H9 (cell line): ENCODE results near the gene ASH1L. TPM values are rescaled to one million over a fixed set of nuclear protein-coding genes. Genes with fewer than 3 reads are reported as not detected.

ENCODE experiments used
- DNase-seq: peaks from one replicate; pipeline ENCODE4 v3.0.0-alpha.2; 2017
- H2AFZ ChIP-seq: one replicate; pipeline ENCODE4 v1.6.1; 2013; ENCODE audit warnings: mild to moderate bottlenecking, low read length, control low read depth, moderate library complexity
- H2AK5ac ChIP-seq: 2 replicates; pipeline ENCODE4 v1.6.1; 2013; ENCODE audit warnings: low read length, control low read depth, mixed read lengths; ENCODE audit not compliant: insufficient read length
- H2BK120ac ChIP-seq: one replicate; pipeline ENCODE4 v1.6.1; 2013; ENCODE audit warnings: low read depth, mild to moderate bottlenecking, low read length, control low read depth, inconsistent platforms; ENCODE audit not compliant: poor library complexity, severe bottlenecking
- H2BK12ac ChIP-seq: 2 replicates; pipeline ENCODE4 v1.6.1; 2013; ENCODE audit warnings: low read length, control low read depth, mixed read lengths, low read depth; ENCODE audit not compliant: insufficient read length
- H2BK15ac ChIP-seq: 2 replicates; pipeline ENCODE4 v1.6.1; 2013; ENCODE audit warnings: low read depth, low read length, control low read depth
- H2BK20ac ChIP-seq: one replicate; pipeline ENCODE4 v1.6.1; 2013; ENCODE audit warnings: low read depth, mild to moderate bottlenecking, low read length, control low read depth, inconsistent platforms; ENCODE audit not compliant: poor library complexity, severe bottlenecking
- H2BK5ac ChIP-seq: 2 replicates; pipeline ENCODE4 v1.6.1; 2013; ENCODE audit warnings: low read length, control low read depth, mixed read lengths; ENCODE audit not compliant: insufficient read length
- H3K14ac ChIP-seq: 2 replicates; pipeline ENCODE4 v1.6.1; 2013; ENCODE audit warnings: low read length, control low read depth; ENCODE audit not compliant: insufficient read depth
- H3K18ac ChIP-seq: 2 replicates; pipeline ENCODE4 v1.6.1; 2013; ENCODE audit warnings: low read depth, mild to moderate bottlenecking, mixed read lengths, low read length, control low read depth; ENCODE audit not compliant: insufficient read length
- H3K23ac ChIP-seq: 2 replicates; pipeline ENCODE4 v1.6.1; 2013; ENCODE audit warnings: low read length, control low read depth, mixed read lengths, low read depth; ENCODE audit not compliant: insufficient read length
- H3K23me2 ChIP-seq: 2 replicates; pipeline ENCODE4 v1.6.1; 2013; ENCODE audit warnings: low read depth, mild to moderate bottlenecking, mixed read lengths, low read length, control low read depth; ENCODE audit not compliant: insufficient read length, poor library complexity, severe bottlenecking
- H3K27ac ChIP-seq: 2 replicates; pipeline ENCODE4 v1.5.1; 2013; ENCODE audit warnings: low read length, control low read depth, mixed read lengths, low read depth; ENCODE audit not compliant: insufficient read length
- H3K27me3 ChIP-seq: 2 replicates; pipeline ENCODE4 v1.6.1; 2013; ENCODE audit warnings: low read length, control low read depth, inconsistent platforms; ENCODE audit not compliant: insufficient read depth
- H3K4ac ChIP-seq: 2 replicates; pipeline ENCODE4 v1.6.1; 2013; ENCODE audit warnings: low read depth, mild to moderate bottlenecking, control low read depth, inconsistent platforms, low read length, moderate library complexity
- H3K4me1 ChIP-seq: 2 replicates; pipeline ENCODE4 v1.6.1; 2013; ENCODE audit warnings: low read length, control low read depth, inconsistent platforms; ENCODE audit not compliant: insufficient read depth
- H3K4me2 ChIP-seq: 2 replicates; pipeline ENCODE4 v1.6.1; 2013; ENCODE audit warnings: low read length, control low read depth, mixed read lengths; ENCODE audit not compliant: insufficient read length, insufficient read depth
- H3K56ac ChIP-seq: 2 replicates; pipeline ENCODE4 v1.6.1; 2013; ENCODE audit warnings: low read depth, mild to moderate bottlenecking, mixed read lengths, low read length, control low read depth; ENCODE audit not compliant: insufficient read length
- H3K79me1 ChIP-seq: 2 replicates; pipeline ENCODE4 v1.6.1; 2013; ENCODE audit warnings: low read depth, mild to moderate bottlenecking, moderate library complexity, low read length, control low read depth, inconsistent platforms; ENCODE audit not compliant: insufficient read depth, poor library complexity, severe bottlenecking
- H3K79me2 ChIP-seq: 2 replicates; pipeline ENCODE4 v1.6.1; 2013; ENCODE audit warnings: low read length, control low read depth, inconsistent platforms; ENCODE audit not compliant: insufficient read depth
- H3K9ac ChIP-seq: 2 replicates; pipeline ENCODE4 v1.6.1; 2013; ENCODE audit warnings: low read length, control low read depth, mixed read lengths; ENCODE audit not compliant: insufficient read length; ENCODE audit errors: extremely low read depth
- H3K9me3 ChIP-seq: one replicate; pipeline ENCODE4 v1.6.1; 2013; ENCODE audit warnings: low read depth, low read length, inconsistent platforms; ENCODE audit not compliant: control insufficient read depth
- H3T11ph ChIP-seq: one replicate; pipeline ENCODE4 v1.6.1; 2013; ENCODE audit warnings: mild to moderate bottlenecking, low read length, control low read depth, inconsistent platforms
- H4K20me1 ChIP-seq: one replicate; pipeline ENCODE4 v1.6.1; 2013; ENCODE audit not compliant: control insufficient read depth, insufficient read length, insufficient read depth
- H4K5ac ChIP-seq: 2 replicates; pipeline ENCODE4 v1.6.1; 2013; ENCODE audit warnings: low read depth, mild to moderate bottlenecking, mixed read lengths, low read length, control low read depth; ENCODE audit not compliant: insufficient read length
- H4K8ac ChIP-seq: replicated peaks from 2 replicates; pipeline ENCODE4 v1.6.1; 2013; ENCODE audit warnings: low read length, control low read depth, mixed read lengths, low read depth; ENCODE audit not compliant: insufficient read length
- H4K91ac ChIP-seq: 2 replicates; pipeline ENCODE4 v1.6.1; 2013; ENCODE audit warnings: low read depth, mild to moderate bottlenecking, moderate library complexity, mixed read lengths, low read length, control low read depth; ENCODE audit not compliant: insufficient read length
- H3K27ac Mint-ChIP-seq, 3 experiments: 2 replicates in 2 of 3; 3 replicates in 1 of 3; pipeline ENCODE4 v1.8.0; 2020 to 2021; ENCODE audit warnings: mixed read lengths in 3 of 3, mild to moderate bottlenecking in 1 of 3, moderate library complexity in 1 of 3
- H3K27me3 Mint-ChIP-seq: 2 replicates; pipeline ENCODE4 v1.8.0; 2021; ENCODE audit warnings: low read depth, mild to moderate bottlenecking, moderate library complexity, mixed read lengths
- H3K36me3 Mint-ChIP-seq, 3 experiments: 2 replicates in 2 of 3; 3 replicates in 1 of 3; pipeline ENCODE4 v1.8.0; 2020 to 2021; ENCODE audit warnings: low read depth in 3 of 3, mixed read lengths in 3 of 3; ENCODE audit not compliant: insufficient read depth in 1 of 3
- H3K4me1 Mint-ChIP-seq, 2 experiments: 2 replicates each; pipeline ENCODE4 v1.8.0; 2020; ENCODE audit warnings: mixed read lengths in 2 of 2
- H3K4me3 Mint-ChIP-seq, 2 experiments: 2 replicates in 1 of 2; 3 replicates in 1 of 2; pipeline ENCODE4 v1.8.0; 2020 to 2021; ENCODE audit warnings: mild to moderate bottlenecking in 2 of 2, mixed read lengths in 2 of 2, moderate library complexity in 1 of 2
- H3K9me3 Mint-ChIP-seq, 2 experiments: 2 replicates in 1 of 2; 3 replicates in 1 of 2; pipeline ENCODE4 v1.8.0; 2020; ENCODE audit warnings: mild to moderate bottlenecking in 2 of 2, mixed read lengths in 2 of 2, moderate library complexity in 1 of 2
- WGBS: extraction: QIAGEN DNeasy Blood & Tissue Kit; methylation state at CpG from one replicate; pipeline ENCODE4 v1.1.7; 2013; ENCODE audit warnings: missing lambda C conversion rate, low lambda C conversion rate, mixed read lengths; ENCODE audit not compliant: insufficient read length; ENCODE audit errors: extremely low coverage; 5-methylcytosine and 5-hydroxymethylcytosine counted together
- total RNA-seq: library from RNA; stranded (reverse); gene quantifications from 2 replicates; pipeline ENCODE4 v1.2.1, GENCODE V29; 2021
- TF ChIP-seq, protein P1 (sequence below): fragments of 200-600 bp; sonication (generic); conservative IDR thresholded peaks from 3 replicates; pipeline ENCODE4 v1.8.0; 2021; ENCODE audit warnings: antibody characterized with exemption, mild to moderate bottlenecking

Gene ASH1L
- total RNA-seq, 1 experiment from 2014 or later, result 32.8 TPM

DNA sequence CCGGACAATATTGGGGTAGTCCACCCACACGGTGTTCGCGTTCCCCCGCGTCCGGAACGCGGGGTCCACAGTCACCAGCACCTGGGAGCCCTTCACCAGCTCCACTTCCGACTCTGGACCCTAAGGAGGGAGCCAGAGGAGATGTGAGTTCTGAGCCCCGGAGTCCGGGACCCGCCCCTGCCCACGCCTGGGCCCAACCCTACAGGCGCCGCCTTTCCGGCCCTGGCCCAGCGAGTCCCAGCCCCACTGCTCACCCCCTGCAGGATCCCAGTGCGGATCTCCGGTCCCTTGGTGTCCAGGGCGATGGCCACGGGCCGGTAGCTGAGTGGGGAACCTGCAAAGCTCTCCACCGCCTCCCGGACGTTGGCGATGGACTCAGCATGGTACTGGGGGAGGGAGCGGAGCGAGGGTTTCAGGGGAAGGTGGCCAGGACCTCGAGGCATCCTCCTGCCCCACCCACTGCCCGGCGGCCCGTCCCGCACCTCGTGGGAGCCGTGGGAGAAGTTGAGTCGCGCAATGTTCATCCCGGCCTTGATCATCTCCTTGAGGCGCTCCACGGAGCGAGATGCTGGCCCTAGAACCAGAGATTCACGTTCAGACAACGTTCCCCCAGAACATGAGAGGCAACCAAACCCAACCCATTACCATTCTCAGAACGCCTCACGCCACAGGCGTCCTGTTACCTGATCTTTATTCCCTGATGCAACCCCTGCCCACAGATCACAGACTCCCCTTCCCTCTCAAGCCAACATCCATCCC, 267.2 kb downstream of the ASH1L start:
- Histone ChIP-seq H3K4me1 (no peaks in the 10 kb centered on the region; the same call in 1 of the 2 replicates), H4K20me1 (no peaks in the 10 kb centered on the region), H3K9me3 (no peaks in the 10 kb centered on the region), H2BK20ac (no peak overlapping the region), H3K79me1 (no peaks in the 10 kb centered on the region), H3K9ac (no peak overlapping the region), H3K23ac (no peak overlapping the region), H3K79me2 (no peaks in the 10 kb centered on the region), H4K8ac (no peak overlapping the region), H4K5ac (no peak overlapping the region), H3K4me2 (peak overlapping the region; percentile 67), H2BK120ac (no peak overlapping the region), H2BK12ac (no peak overlapping the region), H2AK5ac (no peak overlapping the region), H3K56ac (no peak overlapping the region), H3K23me2 (peaks cover 12% of the 10 kb centered on the region), H2AFZ (no peak overlapping the region), H3K14ac (0 out of 2 replicates have a peak overlapping the region, but pooled peaks have one; percentile 26), H3K27me3 (no peaks in the 10 kb centered on the region; the same call in 1 of the 2 replicates), H3K4ac (no peak overlapping the region), H3T11ph (no peak overlapping the region), H4K91ac (no peak overlapping the region), H2BK15ac (no peak overlapping the region), H3K18ac (peak overlapping the region; percentile 72), H2BK5ac (no peak overlapping the region), H3K27ac (no peak overlapping the region)
- Mint-ChIP-seq H3K27ac (no peak overlapping the region), H3K4me1 (peaks cover 12 to 23% of the 10 kb centered on the region in 2 experiments), H3K9me3 (no peaks in the 10 kb centered on the region; a peak in 1 of 5 replicates), H3K4me3 (peak overlapping the region; percentile 17 to 74; a peak in 4 of 5 replicates), H3K36me3 (no peaks in the 10 kb centered on the region), H3K27me3 (peaks cover 18% of the 10 kb centered on the region)
- TF ChIP-seq, protein P1, sequence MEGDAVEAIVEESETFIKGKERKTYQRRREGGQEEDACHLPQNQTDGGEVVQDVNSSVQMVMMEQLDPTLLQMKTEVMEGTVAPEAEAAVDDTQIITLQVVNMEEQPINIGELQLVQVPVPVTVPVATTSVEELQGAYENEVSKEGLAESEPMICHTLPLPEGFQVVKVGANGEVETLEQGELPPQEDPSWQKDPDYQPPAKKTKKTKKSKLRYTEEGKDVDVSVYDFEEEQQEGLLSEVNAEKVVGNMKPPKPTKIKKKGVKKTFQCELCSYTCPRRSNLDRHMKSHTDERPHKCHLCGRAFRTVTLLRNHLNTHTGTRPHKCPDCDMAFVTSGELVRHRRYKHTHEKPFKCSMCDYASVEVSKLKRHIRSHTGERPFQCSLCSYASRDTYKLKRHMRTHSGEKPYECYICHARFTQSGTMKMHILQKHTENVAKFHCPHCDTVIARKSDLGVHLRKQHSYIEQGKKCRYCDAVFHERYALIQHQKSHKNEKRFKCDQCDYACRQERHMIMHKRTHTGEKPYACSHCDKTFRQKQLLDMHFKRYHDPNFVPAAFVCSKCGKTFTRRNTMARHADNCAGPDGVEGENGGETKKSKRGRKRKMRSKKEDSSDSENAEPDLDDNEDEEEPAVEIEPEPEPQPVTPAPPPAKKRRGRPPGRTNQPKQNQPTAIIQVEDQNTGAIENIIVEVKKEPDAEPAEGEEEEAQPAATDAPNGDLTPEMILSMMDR, result no peak
- no CpG with 5 or more reads among the region's 47 CpGs for WGBS
- peak; percentile 68 for DNase-seq
